Measurements from ENCODE around the gene MROH8. TPM values are rescaled to one million over a fixed set of nuclear protein-coding genes. Genes with fewer than 3 reads are reported as not detected.

The MROH8 gene
- total and polyA plus RNA-seq, 2 of the 13 experiments (the other 11 are each of a cell fraction or from before 2014, with no cell fraction given) = 2.6 to 5.5 TPM

- TF ChIP-seq TAF15 (IDR thresholded peaks at IDR 0.05; ENCODE audit: low read depth, low read length, poor library complexity, severe bottlenecking) (peak; percentile 99), ZNF329 (CRISPR knock-in tag; IDR thresholded peaks at IDR 0.05; ENCODE audit: low read depth) (0 out of 2 replicates have a peak, but pooled peaks have one; percentile 35), USF2 (IDR thresholded peaks at IDR 0.05; ENCODE audit: low read depth, low read length) (no peak), USF2 (CRISPR knock-in tag; IDR thresholded peaks at IDR 0.05; ENCODE audit: borderline replicate concordance) (no peak; the same call in 1 of the 2 replicates), EHMT2 (IDR thresholded peaks at IDR 0.05; ENCODE audit: borderline replicate concordance, low read depth, low read length) (no peak), ZNF616 (CRISPR knock-in tag; IDR thresholded peaks at IDR 0.05; ENCODE audit: low read depth) (peak; percentile 51; the same call in 1 of the 2 replicates), ZFP36L1 (CRISPR knock-in tag; IDR thresholded peaks at IDR 0.05) (0 out of 2 replicates have a peak, but pooled peaks have one; percentile 20), IRF2 (CRISPR knock-in tag; IDR thresholded peaks at IDR 0.05) (no peak), RELA (CRISPR knock-in tag; IDR thresholded peaks at IDR 0.05) (peak; percentile 62; the same call in 1 of the 2 replicates), MED13 (CRISPR knock-in tag; IDR thresholded peaks at IDR 0.05) (peak; percentile 88), PLRG1 (conservative IDR thresholded peaks at IDR 0.05) (no peak), ZNF34 (CRISPR knock-in tag; IDR thresholded peaks at IDR 0.05; ENCODE audit: borderline replicate concordance) (peak; percentile 58; the same call in 1 of the 2 replicates), ZNF253 (CRISPR knock-in tag; IDR thresholded peaks at IDR 0.05; ENCODE audit: borderline replicate concordance) (0 out of 2 replicates have a peak, but pooled peaks have one; percentile 24), ZNF557 (CRISPR knock-in tag; IDR thresholded peaks at IDR 0.05) (no peak), SAP130 (CRISPR knock-in tag; IDR thresholded peaks at IDR 0.05; ENCODE audit: low read depth) (peak; percentile 94), ZNF7 (CRISPR knock-in tag; IDR thresholded peaks at IDR 0.05) (peak; percentile 36; the same call in 1 of the 2 replicates), TSC22D2 (CRISPR knock-in tag; IDR thresholded peaks at IDR 0.05; ENCODE audit: borderline replicate concordance) (peak; percentile 96; the same call in 1 of the 2 replicates), ARHGAP35 (CRISPR knock-in tag; IDR thresholded peaks at IDR 0.05; ENCODE audit: borderline replicate concordance) (peak; percentile 97), FOSL2 (CRISPR knock-in tag; IDR thresholded peaks at IDR 0.05) (0 out of 2 replicates have a peak, but pooled peaks have one; percentile 19), NR2F1 (CRISPR knock-in tag; IDR thresholded peaks at IDR 0.05) (no peak), ZBTB8A (CRISPR knock-in tag; IDR thresholded peaks at IDR 0.05; ENCODE audit: borderline replicate concordance, low read depth) (no peak), MED8 (CRISPR knock-in tag; IDR thresholded peaks at IDR 0.05; ENCODE audit: insufficient replicate concordance) (no peak)
- TF ChIP-seq, protein P1, sequence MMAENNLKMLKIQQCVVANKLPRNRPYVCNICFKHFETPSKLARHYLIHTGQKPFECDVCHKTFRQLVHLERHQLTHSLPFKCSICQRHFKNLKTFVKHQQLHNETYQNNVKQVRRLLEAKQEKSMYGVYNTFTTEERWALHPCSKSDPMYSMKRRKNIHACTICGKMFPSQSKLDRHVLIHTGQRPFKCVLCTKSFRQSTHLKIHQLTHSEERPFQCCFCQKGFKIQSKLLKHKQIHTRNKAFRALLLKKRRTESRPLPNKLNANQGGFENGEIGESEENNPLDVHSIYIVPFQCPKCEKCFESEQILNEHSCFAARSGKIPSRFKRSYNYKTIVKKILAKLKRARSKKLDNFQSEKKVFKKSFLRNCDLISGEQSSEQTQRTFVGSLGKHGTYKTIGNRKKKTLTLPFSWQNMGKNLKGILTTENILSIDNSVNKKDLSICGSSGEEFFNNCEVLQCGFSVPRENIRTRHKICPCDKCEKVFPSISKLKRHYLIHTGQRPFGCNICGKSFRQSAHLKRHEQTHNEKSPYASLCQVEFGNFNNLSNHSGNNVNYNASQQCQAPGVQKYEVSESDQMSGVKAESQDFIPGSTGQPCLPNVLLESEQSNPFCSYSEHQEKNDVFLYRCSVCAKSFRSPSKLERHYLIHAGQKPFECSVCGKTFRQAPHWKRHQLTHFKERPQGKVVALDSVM (CRISPR knock-in tag; IDR thresholded peaks at IDR 0.05) = peak; percentile 59; the same call in 1 of the 2 replicates
- TF ChIP-seq, protein P2, sequence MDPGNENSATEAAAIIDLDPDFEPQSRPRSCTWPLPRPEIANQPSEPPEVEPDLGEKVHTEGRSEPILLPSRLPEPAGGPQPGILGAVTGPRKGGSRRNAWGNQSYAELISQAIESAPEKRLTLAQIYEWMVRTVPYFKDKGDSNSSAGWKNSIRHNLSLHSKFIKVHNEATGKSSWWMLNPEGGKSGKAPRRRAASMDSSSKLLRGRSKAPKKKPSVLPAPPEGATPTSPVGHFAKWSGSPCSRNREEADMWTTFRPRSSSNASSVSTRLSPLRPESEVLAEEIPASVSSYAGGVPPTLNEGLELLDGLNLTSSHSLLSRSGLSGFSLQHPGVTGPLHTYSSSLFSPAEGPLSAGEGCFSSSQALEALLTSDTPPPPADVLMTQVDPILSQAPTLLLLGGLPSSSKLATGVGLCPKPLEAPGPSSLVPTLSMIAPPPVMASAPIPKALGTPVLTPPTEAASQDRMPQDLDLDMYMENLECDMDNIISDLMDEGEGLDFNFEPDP (CRISPR knock-in tag; conservative IDR thresholded peaks at IDR 0.05) = 0 out of 2 replicates have a peak, but pooled peaks have one; percentile 90
These were observed at the start of gene MROH8, which contains the start of gene RPN2 (continued) for GRCh38 chr20:37178839-37179682.

Measured in HepG2 (cell line).